ENCODE measurements around the gene ESRRA. TPM values are rescaled to one million over a fixed set of nuclear protein-coding genes. Genes with fewer than 3 reads are reported as not detected.

The ESRRA gene
- total and polyA plus RNA-seq, 2 experiments from 2014 or later: 17.2 to 38.6 TPM

DNA sequence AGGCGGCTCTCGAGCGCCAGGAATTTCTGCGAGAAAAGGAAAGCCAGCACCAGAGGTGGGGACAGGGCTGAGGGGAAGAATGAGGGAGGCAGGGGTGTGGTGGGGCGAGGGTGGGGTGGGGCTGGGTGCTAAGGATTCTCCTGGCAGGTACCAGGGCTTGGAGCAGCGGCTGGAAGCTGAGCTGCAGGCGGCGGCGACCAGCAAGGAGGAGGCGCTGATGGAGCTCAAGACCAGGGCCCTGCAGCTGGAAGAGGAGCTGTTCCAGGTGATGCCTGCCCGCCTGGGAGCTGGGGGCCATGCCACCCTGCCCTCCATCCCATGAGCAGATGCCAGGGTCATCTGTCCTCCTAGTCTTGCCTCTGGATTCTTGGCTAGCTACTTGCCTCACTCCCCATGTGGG lies 44.1 kb downstream of the ESRRA start:
- H2AFZ ChIP-seq: no peak overlapping the region
- H3K4me1 ChIP-seq (ENCODE audit: insufficient read depth): no peaks in the 10 kb centered on the region
- no peak overlapping the region for H3K4me2 ChIP-seq (ENCODE audit: unreplicated experiment)
- H3K27me3 ChIP-seq (replicated peaks; ENCODE audit: insufficient read depth): no peaks in the 10 kb centered on the region
- no peaks in the 10 kb centered on the region for H3K9me3 ChIP-seq (ENCODE audit: low read depth)
- WGBS, 2 experiments (ENCODE audit: low coverage in 1 of 2, low lambda C conversion rate in 2 of 2, missing lambda C conversion rate in 2 of 2): 81 to 92% methylated on average over 6 to 11 of the region's 11 CpGs
- H4K20me1 ChIP-seq (ENCODE audit: insufficient read depth): no peaks in the 10 kb centered on the region
- no peak overlapping the region for H3K27ac ChIP-seq
- H3K9ac ChIP-seq: no peak overlapping the region
- H3K36me3 ChIP-seq (ENCODE audit: low read depth): no peaks in the 10 kb centered on the region
- in situ Hi-C loops (cut with MboI): no loop called here
- H3K79me2 ChIP-seq (ENCODE audit: insufficient read depth): no peaks in the 10 kb centered on the region
- DNase-seq: no peak
- no peaks in the 10 kb centered on the region for H3K9me2 ChIP-seq (ENCODE audit: insufficient read depth)
- no peak overlapping the region for H3K4me3 ChIP-seq
- TF ChIP-seq EZH2 (IDR thresholded peaks at IDR 0.05; ENCODE audit: insufficient read depth, poor library complexity, severe bottlenecking): no peak
- no peak for TF ChIP-seq EZH2phosphoT487 (IDR thresholded peaks at IDR 0.05; ENCODE audit: insufficient read depth, low read depth)
- H3F3A ChIP-seq (ENCODE audit: insufficient read depth): no peaks in the 10 kb centered on the region

DNA sequence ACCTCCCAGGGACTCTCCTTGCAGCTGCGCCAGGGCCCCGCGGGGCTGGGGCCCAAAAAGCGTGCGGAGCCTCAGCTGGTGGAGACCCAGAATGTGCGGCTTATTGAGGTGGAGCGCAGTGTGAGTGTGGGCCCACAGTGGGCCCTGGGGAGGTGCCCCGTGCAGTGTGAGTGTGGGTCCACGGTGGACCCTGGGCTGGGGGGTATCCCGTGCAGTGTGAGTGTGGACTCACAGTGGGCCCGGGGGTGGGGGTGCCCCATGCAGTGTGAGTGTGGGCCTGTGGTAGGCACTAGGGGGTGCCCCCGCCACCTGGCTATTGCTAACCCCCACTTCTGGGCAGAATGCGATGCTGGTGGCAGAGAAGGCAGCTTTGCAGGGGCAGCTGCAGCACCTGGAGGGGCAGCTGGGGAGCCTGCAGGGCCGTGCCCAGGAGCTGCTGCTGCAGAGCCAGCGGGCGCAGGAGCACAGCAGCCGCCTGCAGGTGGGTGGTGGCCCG lies 45.9 kb downstream of the ESRRA start:
- no peak for DNase-seq
- Histone ChIP-seq H2AFZ (no peak overlapping the region), H3F3A (ENCODE audit: insufficient read depth) (peaks cover 4% of the 10 kb centered on the region; the same call in 1 of the 2 replicates), H4K20me1 (ENCODE audit: insufficient read depth) (no peaks in the 10 kb centered on the region), H3K4me1 (ENCODE audit: insufficient read depth) (peaks cover 4% of the 10 kb centered on the region; the same call in 1 of the 2 replicates), H3K36me3 (ENCODE audit: low read depth) (no peaks in the 10 kb centered on the region), H3K9me3 (ENCODE audit: low read depth) (no peaks in the 10 kb centered on the region), H3K9ac (no peak overlapping the region), H3K79me2 (ENCODE audit: insufficient read depth) (no peaks in the 10 kb centered on the region), H3K27ac (no peak overlapping the region), H3K9me2 (ENCODE audit: insufficient read depth) (no peaks in the 10 kb centered on the region), H3K27me3 (replicated peaks; ENCODE audit: insufficient read depth) (no peaks in the 10 kb centered on the region), H3K4me2 (ENCODE audit: unreplicated experiment) (no peak overlapping the region), H3K4me3 (no peak overlapping the region)
- in situ Hi-C loops (cut with MboI): no loop called here
- WGBS, 2 experiments (ENCODE audit: low coverage in 1 of 2, low lambda C conversion rate in 2 of 2, missing lambda C conversion rate in 2 of 2): 82 to 88% methylated on average over 15 to 18 of the region's 18 CpGs
- TF ChIP-seq EZH2phosphoT487 (IDR thresholded peaks at IDR 0.05; ENCODE audit: insufficient read depth, low read depth) (no peak), EZH2 (IDR thresholded peaks at IDR 0.05; ENCODE audit: insufficient read depth, poor library complexity, severe bottlenecking) (no peak)

DNA sequence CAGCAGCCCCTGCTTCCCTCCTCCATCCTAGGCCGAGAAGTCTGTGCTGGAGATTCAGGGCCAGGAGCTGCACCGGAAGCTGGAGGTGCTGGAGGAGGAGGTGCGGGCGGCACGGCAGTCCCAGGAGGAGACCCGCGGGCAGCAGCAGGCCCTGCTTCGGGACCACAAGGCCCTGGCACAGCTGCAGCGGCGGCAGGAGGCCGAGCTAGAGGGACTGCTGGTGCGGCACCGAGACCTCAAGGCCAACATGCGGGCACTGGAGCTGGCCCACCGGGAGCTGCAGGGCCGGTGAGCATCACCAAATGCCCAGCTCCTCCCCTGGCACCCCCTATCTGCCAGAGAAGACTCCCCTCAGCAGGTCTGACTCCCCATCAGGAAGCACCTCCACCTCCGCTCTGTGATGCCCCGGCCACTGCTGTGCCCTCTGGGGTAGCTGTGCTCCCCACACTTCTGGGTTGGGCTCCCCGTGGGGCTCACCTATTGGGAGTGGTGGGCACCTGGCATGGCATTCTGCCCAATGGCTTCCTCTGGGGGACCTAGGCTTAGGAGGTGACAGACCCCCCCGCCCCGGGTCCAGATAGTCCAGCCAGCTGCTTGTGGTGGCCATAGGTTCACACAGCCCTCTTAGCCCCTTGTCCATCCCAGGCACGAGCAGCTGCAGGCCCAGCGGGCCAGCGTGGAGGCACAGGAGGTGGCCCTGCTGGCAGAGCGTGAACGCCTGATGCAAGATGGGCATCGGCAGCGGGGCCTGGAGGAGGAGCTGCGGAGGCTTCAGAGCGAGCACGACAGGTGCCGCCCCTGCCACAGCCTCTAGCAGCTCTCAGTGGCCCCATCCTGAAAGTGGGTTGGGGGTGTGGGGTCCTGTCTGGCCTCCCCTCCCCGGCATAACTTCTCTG lies 47.0 kb downstream of the ESRRA start:
- no peak for TF ChIP-seq EZH2 (IDR thresholded peaks at IDR 0.05; ENCODE audit: insufficient read depth, poor library complexity, severe bottlenecking)
- no peak for TF ChIP-seq EZH2phosphoT487 (IDR thresholded peaks at IDR 0.05; ENCODE audit: insufficient read depth, low read depth)
- DNase-seq: no peak

DNA sequence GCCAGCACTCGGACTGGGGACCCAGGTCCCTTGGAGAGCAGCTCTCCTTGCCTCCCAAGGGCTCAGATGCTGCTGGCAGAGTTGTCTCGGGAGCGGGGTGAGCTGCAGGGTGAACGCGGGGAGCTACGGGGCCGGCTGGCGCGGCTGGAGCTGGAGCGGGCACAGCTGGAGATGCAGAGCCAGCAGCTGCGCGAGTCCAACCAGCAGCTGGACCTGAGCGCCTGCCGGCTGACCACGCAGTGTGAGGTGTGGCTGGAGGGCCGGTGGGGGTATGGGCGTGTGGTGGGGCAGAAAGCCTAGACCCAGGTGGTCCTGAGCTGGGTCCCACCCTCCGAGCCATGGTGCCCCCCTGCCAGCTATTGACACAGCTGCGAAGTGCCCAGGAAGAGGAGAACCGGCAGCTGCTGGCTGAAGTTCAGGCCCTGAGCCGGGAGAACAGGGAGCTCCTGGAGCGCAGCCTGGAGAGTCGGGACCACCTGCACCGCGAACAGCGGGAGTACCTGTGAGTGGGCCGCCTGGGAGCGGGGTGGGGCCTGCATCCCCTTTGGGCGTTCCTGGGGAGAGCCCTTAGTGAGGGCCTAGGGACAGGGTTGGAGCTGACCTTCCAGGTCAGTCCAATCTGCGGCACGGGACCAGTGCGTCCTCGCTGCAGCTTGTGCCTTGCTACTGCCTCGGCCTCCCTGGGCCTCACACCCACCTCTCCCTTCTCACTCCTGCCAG lies 47.8 kb downstream of the ESRRA start:
- H3F3A ChIP-seq (ENCODE audit: insufficient read depth): peaks cover 4% of the 10 kb centered on the region; the same call in 1 of the 2 replicates
- H3K36me3 ChIP-seq (ENCODE audit: low read depth): no peaks in the 10 kb centered on the region
- no peaks in the 10 kb centered on the region for H3K79me2 ChIP-seq (ENCODE audit: insufficient read depth)
- DNase-seq: no peak
- H3K27me3 ChIP-seq (replicated peaks; ENCODE audit: insufficient read depth): no peaks in the 10 kb centered on the region
- no peaks in the 10 kb centered on the region for H4K20me1 ChIP-seq (ENCODE audit: insufficient read depth)
- no peak overlapping the region for H3K4me2 ChIP-seq (ENCODE audit: unreplicated experiment)
- no peak overlapping the region for H3K27ac ChIP-seq
- in situ Hi-C loops (cut with MboI): no loop called here
- H2AFZ ChIP-seq: no peak overlapping the region
- no peak for TF ChIP-seq EZH2 (IDR thresholded peaks at IDR 0.05; ENCODE audit: insufficient read depth, poor library complexity, severe bottlenecking)
- no peak for TF ChIP-seq EZH2phosphoT487 (IDR thresholded peaks at IDR 0.05; ENCODE audit: insufficient read depth, low read depth)
- H3K9ac ChIP-seq: no peak overlapping the region
- peaks cover 10% of the 10 kb centered on the region for H3K4me1 ChIP-seq (ENCODE audit: insufficient read depth)
- H3K9me3 ChIP-seq (ENCODE audit: low read depth): no peaks in the 10 kb centered on the region
- H3K4me3 ChIP-seq: no peak overlapping the region
- no peaks in the 10 kb centered on the region for H3K9me2 ChIP-seq (ENCODE audit: insufficient read depth)
- 87 to 88% methylated on average over 30 to 34 of the region's 34 CpGs for WGBS, 2 experiments (ENCODE audit: low coverage in 1 of 2, low lambda C conversion rate in 2 of 2, missing lambda C conversion rate in 2 of 2)

More for the DNA sequence above, 47.0 kb downstream of the ESRRA start:
- H3F3A ChIP-seq (ENCODE audit: insufficient read depth): peaks cover 4% of the 10 kb centered on the region; the same call in 1 of the 2 replicates
- no peak overlapping the region for H3K27ac ChIP-seq
- H4K20me1 ChIP-seq (ENCODE audit: insufficient read depth): no peaks in the 10 kb centered on the region
- H3K4me1 ChIP-seq (ENCODE audit: insufficient read depth): peaks cover 4% of the 10 kb centered on the region; the same call in 1 of the 2 replicates
- no peak overlapping the region for H3K4me3 ChIP-seq
- H3K4me2 ChIP-seq (ENCODE audit: unreplicated experiment): no peak overlapping the region
- in situ Hi-C loops (cut with MboI): no loop called here
- H3K27me3 ChIP-seq (replicated peaks; ENCODE audit: insufficient read depth): no peaks in the 10 kb centered on the region
- WGBS, 2 experiments (ENCODE audit: low coverage in 1 of 2, low lambda C conversion rate in 2 of 2, missing lambda C conversion rate in 2 of 2): 80 to 87% methylated on average over 32 to 33 of the region's 33 CpGs
- H3K9ac ChIP-seq: no peak overlapping the region
- no peak overlapping the region for H2AFZ ChIP-seq
- no peaks in the 10 kb centered on the region for H3K36me3 ChIP-seq (ENCODE audit: low read depth)
- no peaks in the 10 kb centered on the region for H3K9me2 ChIP-seq (ENCODE audit: insufficient read depth)
- no peaks in the 10 kb centered on the region for H3K9me3 ChIP-seq (ENCODE audit: low read depth)
- H3K79me2 ChIP-seq (ENCODE audit: insufficient read depth): no peaks in the 10 kb centered on the region

All from GM23248 (cell line).